Heart left ventricle (tissue), 13 donors: ENCODE results near the gene UVSSA.

Source experiments
- CTCF ChIP-seq, 12 donors: fragments of 200-600 bp; sonication (generic) in 4 of 12; IDR thresholded peaks; one replicate each; pipeline versions ENCODE4 v1.5.0 to v1.8.0; 2018 to 2022; ENCODE audit warnings: antibody characterized with exemption in 12 of 12, mild to moderate bottlenecking in 5 of 12
- POLR2A ChIP-seq, 2 donors: fragments of 450-650 bp; IDR thresholded peaks; one replicate each; pipeline ENCODE4 v1.6.1; 2017; ENCODE audit warnings: antibody characterized with exemption in 2 of 2, mild to moderate bottlenecking in 2 of 2, moderate library complexity in 2 of 2
- donor health status: ischemic (EF 13 %, LVEDD 7.1; RV severe dilation, severe dysfunction).
- donor health status: DM: no; HTN: yes; CAD: no.
- donor health status: DM: no; HTN: no; CAD: no.
- donor health status: ischemic (EF 25% LVEDD 6.9; RV normal size, moderate dysfunction).
- donor health status: ischemic (EF 25% LVEDD 5.7; RV mildly dilated, moderate dysfunction).
- donor health status: ischemic (EF 35%, LVEDD 5.7; RV mildly dilated, moderate dysfunction).
- donor health status: nonischemic (EF 11% LVEDD 7.7; RV severe dilation, severe dysfunction).
- donor health status: DM: yes; HTN: yes; CAD: no.
- donor health status: PGD.
- donor health status: ischemic (EF 29% LVEDD 5.4; RV normal size, mild dysfunction).
- donor health status: nonischemic (EF 23%, LVEDD 6.1; RV moderate dilation, normal function).

GRCh38 chr4:1393866-1394265 lies 46.9 kb downstream of the UVSSA start:
- TF ChIP-seq CTCF (IDR thresholded peaks at IDR 0.05) (no peak), POLR2A (IDR thresholded peaks at IDR 0.05) (no peak)
